ENCODE measurements around the gene GJD4.

GRCh38 chr10:35639021-35639727 lies 34.0 kb downstream of the GJD4 start:
- TF ChIP-seq RCOR1 (IDR thresholded peaks at IDR 0.05; ENCODE audit: insufficient replicate concordance, low read length) (no peak), CTCF (conservative IDR thresholded peaks at IDR 0.05; ENCODE audit: low read depth, low read length) (no peak)
